Astrocyte (in vitro differentiated cells and primary cell): ENCODE measurements around the gene ASPHD2. TPM values are rescaled to one million over a fixed set of nuclear protein-coding genes. Genes with fewer than 3 reads are reported as not detected.
"Not testable (repeated sequence)": the region's sequence is repeated elsewhere in the genome, so short reads cannot be mapped to it uniquely, and the experiment has no call there.

Source experiments
- DNase-seq: peaks from one replicate; pipeline ENCODE4 v3.0.0-alpha.2; 2010; ENCODE audit warnings: low read depth
- FAIRE-seq: peaks from 2 replicates; lab custom pipeline; 2011; peaks lifted over from hg19 to GRCh38; lab: Jason Lieb, UNC
- H2AFZ ChIP-seq: 2 replicates; pipeline ENCODE4 v1.6.0; 2012; ENCODE audit warnings: low read depth, low read length, inconsistent platforms
- H3K27ac ChIP-seq: 2 replicates; pipeline ENCODE4 v1.5.1; 2011; ENCODE audit warnings: low read depth, low read length, inconsistent platforms
- H3K27me3 ChIP-seq: 2 replicates; pipeline ENCODE4 v1.6.0; 2011; ENCODE audit warnings: low read length, inconsistent platforms; ENCODE audit not compliant: insufficient read depth
- H3K36me3 ChIP-seq: 2 replicates; pipeline ENCODE4 v1.5.1; 2011; ENCODE audit warnings: low read length, inconsistent platforms; ENCODE audit not compliant: insufficient read depth
- H3K4me1 ChIP-seq: 2 replicates; pipeline ENCODE4 v1.5.1; 2011; ENCODE audit warnings: low read length, inconsistent platforms; ENCODE audit not compliant: insufficient read depth
- H3K4me2 ChIP-seq: 2 replicates; pipeline ENCODE4 v1.6.0; 2012; ENCODE audit warnings: low read length, inconsistent platforms
- H3K4me3 ChIP-seq: 2 replicates; pipeline ENCODE4 v1.5.1; 2011; ENCODE audit warnings: low read depth, mild to moderate bottlenecking, low read length, inconsistent platforms; ENCODE audit not compliant: insufficient read depth
- H3K79me2 ChIP-seq: 2 replicates; pipeline ENCODE4 v1.6.0; 2012; ENCODE audit warnings: mild to moderate bottlenecking, low read length, inconsistent platforms; ENCODE audit not compliant: insufficient read depth
- H3K9ac ChIP-seq: 2 replicates; pipeline ENCODE4 v1.6.0; 2012; ENCODE audit warnings: mild to moderate bottlenecking, low read length, inconsistent platforms
- H3K9me3 ChIP-seq: 2 replicates; pipeline ENCODE4 v1.5.1; 2012; ENCODE audit warnings: low read depth, mild to moderate bottlenecking, low read length, inconsistent platforms; ENCODE audit not compliant: insufficient read depth
- H4K20me1 ChIP-seq: 2 replicates; pipeline ENCODE4 v1.6.0; 2012; ENCODE audit warnings: low read length, inconsistent platforms; ENCODE audit not compliant: insufficient read depth
- H3K27ac Mint-ChIP-seq: one replicate; pipeline ENCODE4 v1.8.0; 2021; ENCODE audit warnings: mild to moderate bottlenecking, mixed read lengths; ENCODE audit not compliant: unreplicated experiment
- H3K27me3 Mint-ChIP-seq: one replicate; pipeline ENCODE4 v1.8.0; 2021; ENCODE audit warnings: low read depth, mixed read lengths; ENCODE audit not compliant: unreplicated experiment
- H3K36me3 Mint-ChIP-seq: one replicate; pipeline ENCODE4 v1.8.0; 2021; ENCODE audit warnings: low read depth, mixed read lengths; ENCODE audit not compliant: unreplicated experiment
- H3K4me1 Mint-ChIP-seq: one replicate; pipeline ENCODE4 v1.8.0; 2021; ENCODE audit warnings: low read depth, mixed read lengths; ENCODE audit not compliant: unreplicated experiment
- H3K4me3 Mint-ChIP-seq: one replicate; pipeline ENCODE4 v1.8.0; 2021; ENCODE audit warnings: mild to moderate bottlenecking, moderate library complexity, mixed read lengths; ENCODE audit not compliant: unreplicated experiment
- H3K9me3 Mint-ChIP-seq: one replicate; pipeline ENCODE4 v1.8.0; 2021; ENCODE audit warnings: mild to moderate bottlenecking, mixed read lengths; ENCODE audit not compliant: unreplicated experiment
- EZH2 ChIP-seq: IDR thresholded peaks from 2 replicates; pipeline ENCODE4 v1.6.1; 2012; ENCODE audit warnings: mild to moderate bottlenecking, low read length, inconsistent platforms; ENCODE audit not compliant: insufficient read depth
- total RNA-seq: library from RNA; stranded (reverse); gene quantifications from 2 replicates; pipeline ENCODE4 v1.2.1, GENCODE V29; 2021
- TF ChIP-seq, protein P1 (sequence below): IDR thresholded peaks from 2 replicates; pipeline ENCODE4 v1.5.1; 2011; ENCODE audit warnings: low read depth, mild to moderate bottlenecking, inconsistent platforms, low read length, moderate library complexity; ENCODE audit not compliant: insufficient read depth

ASPHD2 gene
- total RNA-seq, 1 donor from 2014 or later, result 11.7 TPM

DNA sequence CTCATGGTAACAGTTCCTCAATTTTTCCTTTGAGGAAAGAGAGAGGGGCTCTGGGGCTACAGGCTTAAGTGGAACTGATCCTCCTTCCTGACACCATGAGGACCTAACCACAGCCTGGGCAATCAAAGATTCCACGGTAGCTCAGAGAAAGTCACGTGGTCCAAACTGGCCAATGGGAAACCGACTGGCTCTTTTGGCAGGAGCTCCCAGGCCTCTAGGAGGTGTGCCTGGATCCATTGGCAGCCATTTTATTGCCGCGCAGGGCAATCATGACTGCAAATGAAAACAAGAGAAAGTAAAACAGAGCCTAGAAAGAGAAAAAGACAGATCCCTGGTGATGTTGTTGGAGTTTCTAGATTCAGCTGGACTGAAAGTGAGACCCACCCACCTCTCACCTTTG lies 27.3 kb upstream of the ASPHD2 start:
- H3K4me3 ChIP-seq, result no peak overlapping the region
- Mint-ChIP-seq H3K9me3 (no peaks in the 10 kb centered on the region), H3K4me3 (no peak overlapping the region)

GRCh38 chr22:26404851-26405421 lies 24.1 kb upstream of the ASPHD2 start:
- peak overlapping the region; percentile 21 for H3K9ac ChIP-seq

More for the DNA sequence above, 27.3 kb upstream of the ASPHD2 start:
- H3K27ac ChIP-seq, result no peak overlapping the region
- H3K4me1 ChIP-seq, result no peaks in the 10 kb centered on the region
- Mint-ChIP-seq H3K4me1 (peaks cover 16% of the 10 kb centered on the region), H3K27ac (no peak overlapping the region), H3K27me3 (peaks cover 3% of the 10 kb centered on the region), H3K36me3 (no peaks in the 10 kb centered on the region)
- no peak overlapping the region for H3K9ac ChIP-seq
- no peaks in the 10 kb centered on the region for H3K36me3 ChIP-seq
- FAIRE-seq, result no peak
- no peak for DNase-seq
- H4K20me1 ChIP-seq, result no peaks in the 10 kb centered on the region
- H3K79me2 ChIP-seq, result no peaks in the 10 kb centered on the region
- no peak overlapping the region for H3K4me2 ChIP-seq
- TF ChIP-seq EZH2, result no peak
- TF ChIP-seq, protein P1, sequence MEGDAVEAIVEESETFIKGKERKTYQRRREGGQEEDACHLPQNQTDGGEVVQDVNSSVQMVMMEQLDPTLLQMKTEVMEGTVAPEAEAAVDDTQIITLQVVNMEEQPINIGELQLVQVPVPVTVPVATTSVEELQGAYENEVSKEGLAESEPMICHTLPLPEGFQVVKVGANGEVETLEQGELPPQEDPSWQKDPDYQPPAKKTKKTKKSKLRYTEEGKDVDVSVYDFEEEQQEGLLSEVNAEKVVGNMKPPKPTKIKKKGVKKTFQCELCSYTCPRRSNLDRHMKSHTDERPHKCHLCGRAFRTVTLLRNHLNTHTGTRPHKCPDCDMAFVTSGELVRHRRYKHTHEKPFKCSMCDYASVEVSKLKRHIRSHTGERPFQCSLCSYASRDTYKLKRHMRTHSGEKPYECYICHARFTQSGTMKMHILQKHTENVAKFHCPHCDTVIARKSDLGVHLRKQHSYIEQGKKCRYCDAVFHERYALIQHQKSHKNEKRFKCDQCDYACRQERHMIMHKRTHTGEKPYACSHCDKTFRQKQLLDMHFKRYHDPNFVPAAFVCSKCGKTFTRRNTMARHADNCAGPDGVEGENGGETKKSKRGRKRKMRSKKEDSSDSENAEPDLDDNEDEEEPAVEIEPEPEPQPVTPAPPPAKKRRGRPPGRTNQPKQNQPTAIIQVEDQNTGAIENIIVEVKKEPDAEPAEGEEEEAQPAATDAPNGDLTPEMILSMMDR, result no peak
- H2AFZ ChIP-seq, result no peak overlapping the region
- H3K9me3 ChIP-seq, result no peaks in the 10 kb centered on the region
- no peaks in the 10 kb centered on the region for H3K27me3 ChIP-seq

GRCh38 chr22:26406118-26406517 lies 22.9 kb upstream of the ASPHD2 start:
- H3K9me3 Mint-ChIP-seq, result no peaks in the 10 kb centered on the region
- no peak for FAIRE-seq
- TF ChIP-seq EZH2, result no peak
- TF ChIP-seq, protein P1, result no peak

More at GRCh38 chr22:26404851-26405421, 24.1 kb upstream of the ASPHD2 start:
- Histone ChIP-seq H3K4me2 (no peak overlapping the region), H3K36me3 (no peaks in the 10 kb centered on the region), H4K20me1 (no peaks in the 10 kb centered on the region), H3K4me3 (no peak overlapping the region), H2AFZ (no peak overlapping the region), H3K9me3 (no peaks in the 10 kb centered on the region), H3K79me2 (no peaks in the 10 kb centered on the region), H3K4me1 (no peaks in the 10 kb centered on the region), H3K27me3 (peaks cover 4% of the 10 kb centered on the region), H3K27ac (no peak overlapping the region)
- FAIRE-seq, result no peak
- H3K4me3 Mint-ChIP-seq, result no peak overlapping the region
- H3K27me3 Mint-ChIP-seq, result peaks cover 3% of the 10 kb centered on the region
- TF ChIP-seq, protein P1, result no peak
- TF ChIP-seq EZH2, result no peak
- no peaks in the 10 kb centered on the region for H3K9me3 Mint-ChIP-seq
- H3K36me3 Mint-ChIP-seq, result no peaks in the 10 kb centered on the region
- no peak for DNase-seq
- peaks cover 18% of the 10 kb centered on the region for H3K4me1 Mint-ChIP-seq
- no peak overlapping the region for H3K27ac Mint-ChIP-seq

DNA sequence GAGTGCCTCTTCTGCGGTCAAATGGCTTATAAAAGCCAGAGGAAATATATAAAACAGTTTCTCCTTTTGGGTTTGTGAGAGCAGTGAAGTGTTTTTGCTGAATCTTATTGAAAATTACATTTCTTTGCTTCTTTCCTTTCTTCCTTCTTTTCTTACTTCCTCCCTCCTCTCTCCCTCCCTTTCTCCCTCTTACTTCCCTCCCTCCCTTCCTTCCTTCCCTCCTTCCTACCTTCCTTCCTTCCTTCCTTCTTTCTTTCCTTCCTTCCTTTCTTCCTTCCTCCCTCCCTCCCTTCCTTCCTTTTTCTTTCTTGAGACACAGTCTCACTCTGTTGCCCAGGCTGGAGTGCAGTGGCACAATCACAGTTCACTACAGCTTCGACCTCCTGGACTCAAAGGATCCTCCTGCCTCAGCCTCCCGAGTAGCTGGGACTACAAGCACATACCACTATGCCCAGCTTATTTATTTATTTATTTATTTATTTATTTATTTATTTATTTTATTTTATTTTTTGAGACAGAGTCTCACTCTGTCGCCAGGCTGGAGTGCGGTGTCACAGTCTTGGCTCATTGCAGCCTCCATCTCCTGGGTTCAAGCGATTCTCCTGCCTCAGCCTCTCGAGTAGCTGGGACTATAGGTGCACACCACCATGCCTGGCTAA lies 20.4 kb upstream of the ASPHD2 start:
- H3K36me3 ChIP-seq, H3K4me1 ChIP-seq, H3K27ac Mint-ChIP-seq, FAIRE-seq, H4K20me1 ChIP-seq, H2AFZ ChIP-seq, H3K79me2 ChIP-seq, H3K9me3 ChIP-seq, H3K9ac ChIP-seq, H3K9me3 Mint-ChIP-seq, H3K4me3 ChIP-seq, DNase-seq, H3K36me3 Mint-ChIP-seq, H3K4me2 ChIP-seq, H3K27me3 Mint-ChIP-seq, H3K4me3 Mint-ChIP-seq, H3K27ac ChIP-seq: not testable (repeated sequence)
- H3K27me3 ChIP-seq, result peaks cover 32% of the 10 kb centered on the region
- peaks cover 12% of the 10 kb centered on the region for H3K4me1 Mint-ChIP-seq

More at GRCh38 chr22:26406118-26406517, 22.9 kb upstream of the ASPHD2 start:
- Histone ChIP-seq H3K36me3 (no peaks in the 10 kb centered on the region), H3K9me3 (no peaks in the 10 kb centered on the region), H3K4me2 (no peak overlapping the region), H3K9ac (no peak overlapping the region), H3K79me2 (no peaks in the 10 kb centered on the region), H3K4me3 (no peak overlapping the region), H3K27me3 (peaks cover 14% of the 10 kb centered on the region), H2AFZ (no peak overlapping the region), H4K20me1 (no peaks in the 10 kb centered on the region), H3K27ac (no peak overlapping the region), H3K4me1 (no peaks in the 10 kb centered on the region)
- H3K27me3 Mint-ChIP-seq, result no peaks in the 10 kb centered on the region
- peak; percentile 53 for DNase-seq
- no peak overlapping the region for H3K4me3 Mint-ChIP-seq
- H3K4me1 Mint-ChIP-seq, result peaks cover 18% of the 10 kb centered on the region
- no peaks in the 10 kb centered on the region for H3K36me3 Mint-ChIP-seq
- no peak overlapping the region for H3K27ac Mint-ChIP-seq
